H1 (cell line): Measurements from ENCODE around the gene IL17RD. TPM values are rescaled to one million over a fixed set of nuclear protein-coding genes. Genes with fewer than 3 reads are reported as not detected.

ENCODE experiments used
- CTCF ChIA-PET: fragments of 300-600 bp; sonication (Branson Sonifier 250); formaldehyde crosslinking; loops from one replicate; lab custom pipeline; 2021; ENCODE audit not compliant: partially characterized antibody; lab: Charles Lee
- POLR2A ChIA-PET: fragments of 300-600 bp; sonication (Branson Sonifier 250); formaldehyde crosslinking; loops from one replicate; lab custom pipeline; 2021; ENCODE audit warnings: inconsistent platforms; ENCODE audit not compliant: partially characterized antibody; lab: Charles Lee
- DNase-seq, 2 experiments: peaks; one replicate each; pipeline versions ENCODE4 v3.0.0 to v3.0.0-alpha.2; 2010 to 2022; ENCODE audit warnings: low spot score in 2 of 2, low read depth in 1 of 2, mixed read lengths in 1 of 2
- FAIRE-seq: peaks from 2 replicates; lab custom pipeline; 2011; peaks lifted over from hg19 to GRCh38; lab: Jason Lieb, UNC
- H2AFZ ChIP-seq: 2 replicates; pipeline ENCODE4 v1.8.1; 2012; ENCODE audit warnings: low read length, inconsistent platforms
- H2AK5ac ChIP-seq: 2 replicates; pipeline ENCODE4 v1.6.1; 2013; ENCODE audit warnings: low read depth, low read length
- H2BK120ac ChIP-seq: replicated peaks from 2 replicates; pipeline ENCODE3; 2013; ENCODE audit warnings: low read depth, low read length, inconsistent platforms
- H2BK12ac ChIP-seq: 2 replicates; pipeline ENCODE4 v1.6.1; 2013; ENCODE audit warnings: low read depth, low read length
- H2BK15ac ChIP-seq: 2 replicates; pipeline ENCODE4 v1.6.1; 2013; ENCODE audit warnings: low read length
- H2BK20ac ChIP-seq: 2 replicates; pipeline ENCODE4 v1.6.1; 2013; ENCODE audit warnings: low read length
- H2BK5ac ChIP-seq: 2 replicates; pipeline ENCODE4 v1.6.1; 2013; ENCODE audit warnings: low read depth, low read length
- H3K14ac ChIP-seq: 2 replicates; pipeline ENCODE4 v1.6.1; 2013; ENCODE audit warnings: inconsistent platforms; ENCODE audit not compliant: insufficient read length
- H3K18ac ChIP-seq: 2 replicates; pipeline ENCODE4 v1.6.1; 2013; ENCODE audit warnings: low read length; ENCODE audit errors: extremely low read depth
- H3K23ac ChIP-seq: 2 replicates; pipeline ENCODE4 v1.6.1; 2013; ENCODE audit warnings: inconsistent platforms; ENCODE audit not compliant: insufficient read length
- H3K23me2 ChIP-seq: 2 replicates; pipeline ENCODE4 v1.6.1; 2013; ENCODE audit warnings: low read depth, low read length
- H3K27ac ChIP-seq: 2 replicates; pipeline ENCODE4 v1.6.1; 2011; ENCODE audit warnings: low read depth, low read length, inconsistent platforms
- H3K27me3 ChIP-seq, 4 experiments: replicated peaks in 1 of 4; 1 replicate in 1 of 4; 2 replicates in 3 of 4; pipeline versions ENCODE4 v1.6.1 to v1.8.1; 2011 to 2013; ENCODE audit warnings: low read length in 3 of 4, mild to moderate bottlenecking in 3 of 4, inconsistent platforms in 2 of 4, mixed read lengths in 2 of 4, moderate library complexity in 1 of 4; ENCODE audit not compliant: control insufficient read depth in 3 of 4, insufficient read depth in 3 of 4; ENCODE audit errors: extremely low read depth in 1 of 4
- H3K36me3 ChIP-seq, 4 experiments: 2 replicates each; pipeline versions ENCODE4 v1.6.1 to v1.8.1; 2011 to 2013; ENCODE audit warnings: mild to moderate bottlenecking in 4 of 4, low read length in 3 of 4, moderate library complexity in 2 of 4, control low read depth in 1 of 4, inconsistent platforms in 1 of 4; ENCODE audit not compliant: insufficient read depth in 4 of 4, control insufficient read depth in 2 of 4
- H3K4ac ChIP-seq: replicated peaks from 2 replicates; pipeline ENCODE3; 2013; ENCODE audit warnings: low read length, low read depth, mixed read lengths, inconsistent platforms; ENCODE audit not compliant: insufficient read length
- H3K4me1 ChIP-seq, 4 experiments: replicated peaks in 1 of 4; 1 replicate in 1 of 4; 2 replicates in 3 of 4; pipeline versions ENCODE4 v1.6.1 to v1.8.1; 2011 to 2013; ENCODE audit warnings: low read length in 3 of 4, inconsistent platforms in 2 of 4, mixed read lengths in 1 of 4; ENCODE audit not compliant: insufficient read depth in 4 of 4, control insufficient read depth in 3 of 4
- H3K4me2 ChIP-seq, 2 experiments: 2 replicates each; pipeline versions ENCODE4 v1.6.1 to v1.8.1; 2011 to 2013; ENCODE audit warnings: low read depth in 2 of 2, low read length in 2 of 2, control low read depth in 1 of 2, inconsistent platforms in 1 of 2, mild to moderate bottlenecking in 1 of 2; ENCODE audit not compliant: insufficient read depth in 1 of 2
- H3K4me3 ChIP-seq, 4 experiments: fragments of 200-600, 300-600 bp in 1 of 4; sonication (generic), shearing (Covaris generic), sonication (Bioruptor Twin) in 1 of 4; 2 replicates each; pipeline versions ENCODE4 v1.5.1 to v1.8.1; 2011 to 2016; ENCODE audit warnings: low read length in 4 of 4, low read depth in 3 of 4, control low read depth in 2 of 4, inconsistent platforms in 2 of 4, mild to moderate bottlenecking in 2 of 4, mixed read lengths in 1 of 4, moderate library complexity in 1 of 4; ENCODE audit not compliant: insufficient read depth in 2 of 4; ENCODE audit errors: extremely low read depth in 1 of 4
- H3K56ac ChIP-seq: replicated peaks from 2 replicates; pipeline ENCODE3; 2013; ENCODE audit warnings: low read depth, mild to moderate bottlenecking, mixed read lengths, low read length, inconsistent platforms; ENCODE audit not compliant: insufficient read length
- H3K79me1 ChIP-seq: 2 replicates; pipeline ENCODE4 v1.6.1; 2013; ENCODE audit warnings: low read depth, low read length, control low read depth
- H3K79me2 ChIP-seq, 2 experiments: 2 replicates each; pipeline versions ENCODE4 v1.6.1 to v1.8.1; 2012 to 2013; ENCODE audit warnings: low read length in 2 of 2, mild to moderate bottlenecking in 2 of 2, inconsistent platforms in 1 of 2; ENCODE audit not compliant: insufficient read depth in 2 of 2, control insufficient read depth in 1 of 2
- H3K9ac ChIP-seq, 4 experiments: replicated peaks in 1 of 4; 1 replicate in 1 of 4; 2 replicates in 3 of 4; pipeline versions ENCODE4 v1.6.1 to v1.8.1; 2011 to 2013; ENCODE audit warnings: low read depth in 3 of 4, low read length in 3 of 4, control low read depth in 2 of 4, mild to moderate bottlenecking in 2 of 4, moderate library complexity in 2 of 4, inconsistent platforms in 1 of 4; ENCODE audit errors: extremely low read depth in 1 of 4
- H3K9me3 ChIP-seq, 2 experiments: 2 replicates each; pipeline versions ENCODE4 v1.6.1 to v1.8.1; 2012 to 2013; ENCODE audit warnings: mild to moderate bottlenecking in 2 of 2, moderate library complexity in 2 of 2, control low read depth in 1 of 2, inconsistent platforms in 1 of 2, low read depth in 1 of 2, low read length in 1 of 2, mixed read lengths in 1 of 2; ENCODE audit not compliant: insufficient read depth in 2 of 2
- H4K20me1 ChIP-seq, 2 experiments: replicated peaks in 1 of 2; 2 replicates each; pipeline versions ENCODE3 to v1.8.1; 2011 to 2013; ENCODE audit warnings: inconsistent platforms in 2 of 2, low read length in 2 of 2, mild to moderate bottlenecking in 1 of 2; ENCODE audit not compliant: insufficient read depth in 2 of 2, control insufficient read depth in 1 of 2
- H4K5ac ChIP-seq: 2 replicates; pipeline ENCODE4 v1.6.1; 2013; ENCODE audit warnings: low read length, low read depth, mixed read lengths, inconsistent platforms; ENCODE audit not compliant: insufficient read length
- H4K8ac ChIP-seq: 2 replicates; pipeline ENCODE4 v1.8.0; 2013; ENCODE audit warnings: mild to moderate bottlenecking, moderate library complexity, low read length, inconsistent platforms; ENCODE audit not compliant: insufficient read depth; ENCODE audit errors: extremely low read depth
- H4K91ac ChIP-seq: replicated peaks from 2 replicates; pipeline ENCODE3; 2013; ENCODE audit warnings: low read length, mixed read lengths, inconsistent platforms; ENCODE audit not compliant: insufficient read length
- CHD1 ChIP-seq: IDR thresholded peaks from 2 replicates; pipeline ENCODE4 v1.6.1; 2012; ENCODE audit warnings: low read depth, low read length, improper control_type of control experiment
- CREB1 ChIP-seq: IDR thresholded peaks from 2 replicates; pipeline ENCODE4 v1.6.1; 2012; ENCODE audit warnings: inconsistent platforms
- FOSL1 ChIP-seq: IDR thresholded peaks from 2 replicates; pipeline ENCODE4 v1.6.1; 2011; ENCODE audit warnings: mild to moderate bottlenecking, low read depth, low read length, moderate library complexity; ENCODE audit not compliant: insufficient read depth
- JUN ChIP-seq: IDR thresholded peaks from 2 replicates; pipeline ENCODE4 v1.6.1; 2011; ENCODE audit warnings: low read depth, mild to moderate bottlenecking, improper control_type of control experiment, low read length
- KDM4A ChIP-seq: IDR thresholded peaks from one replicate; pipeline ENCODE4 v1.7.1; 2012; ENCODE audit warnings: low read depth, mild to moderate bottlenecking, moderate library complexity, low read length, inconsistent platforms; ENCODE audit not compliant: severe bottlenecking
- RXRA ChIP-seq: IDR thresholded peaks from 2 replicates; pipeline ENCODE4 v1.6.1; 2011; ENCODE audit warnings: low read depth, mild to moderate bottlenecking, low read length, moderate library complexity; ENCODE audit not compliant: insufficient read depth
- WGBS, 2 experiments: shearing (Covaris generic) in 1 of 2; methylation state at CpG; one replicate each; pipeline versions ENCODE4 v1.1.6 to v1.1.7; 2013 to 2015; ENCODE audit warnings: low lambda C conversion rate in 2 of 2, mixed read lengths in 2 of 2, inconsistent platforms in 1 of 2, low coverage in 1 of 2, missing lambda C conversion rate in 1 of 2; ENCODE audit not compliant: insufficient replicate concordance in 2 of 2, insufficient coverage in 1 of 2, insufficient read length in 1 of 2; ENCODE audit errors: extremely low coverage in 1 of 2, missing lambda C conversion rate in 1 of 2; 5-methylcytosine and 5-hydroxymethylcytosine counted together
- polyA plus RNA-seq, 7 experiments: library from polyadenylated mRNA; depleted of rRNA in 3 of 7; stranded (reverse) in 5 of 7; unstranded in 2 of 7; fragments of >200 nt in 5 of 7; fragments of 200-250 nt in 2 of 7; gene quantifications; 1 replicate in 5 of 7; 2 replicates in 1 of 7; 4 replicates in 1 of 7; pipeline versions ENCODE4 v1.2.1 to v1.2.3, GENCODE V29; 2011 to 2013; ENCODE audit warnings: missing spikeins in 2 of 7, mixed read lengths in 2 of 7
- total RNA-seq: library from RNA; stranded (reverse); fragmentation: NEBNext Ultra II Directional; extraction: Animal tissue kit (Norgen Biotek cat#: 25700); gene quantifications from 2 replicates; pipeline ENCODE4 v1.2.1, GENCODE V29; 2021

IL17RD gene
- total and polyA plus RNA-seq, 2 of the 8 experiments (the other 6 are each of a cell fraction or from before 2014, with no cell fraction given) = 10.9 to 48.9 TPM

DNA sequence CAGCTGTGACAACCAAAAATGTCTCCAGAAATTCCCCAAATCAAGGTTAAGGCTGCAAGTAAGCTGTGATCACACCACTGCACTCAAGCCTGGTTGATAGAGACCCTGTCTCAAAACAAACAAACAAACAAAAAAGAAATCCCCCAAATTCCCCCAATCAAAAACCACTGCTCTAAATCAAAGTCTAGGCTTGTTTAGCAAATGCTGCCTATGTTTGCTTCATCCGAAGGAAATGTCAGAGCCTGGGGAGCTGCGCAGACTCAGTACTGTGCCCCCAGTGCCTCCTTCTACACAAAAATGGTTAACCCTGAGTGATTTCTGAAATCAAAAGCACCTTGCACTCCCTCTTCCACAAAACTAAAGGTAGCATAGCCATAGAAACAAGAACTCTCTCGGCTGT is 13.4 kb downstream of the IL17RD start:
- Histone ChIP-seq H3K9ac (no peak overlapping the region), H3K27ac (no peak overlapping the region), H4K20me1 (peaks cover 0 to 18% of the 10 kb centered on the region in 2 experiments), H2BK12ac (no peak overlapping the region), H2AFZ (no peak overlapping the region), H3K4me3 (no peak overlapping the region), H3K18ac (peak overlapping the region; percentile 21; the same call in 1 of the 2 replicates), H3K23ac (no peak overlapping the region), H2BK120ac (no peak overlapping the region), H3K4me1 (peaks cover 4 to 15% (median 9%) of the 10 kb centered on the region in 4 experiments; a peak in 6 of 7 replicates), H2BK5ac (no peak overlapping the region; the same call in 1 of the 2 replicates), H3K23me2 (no peaks in the 10 kb centered on the region), H3K79me2 (peaks cover 3 to 31% of the 10 kb centered on the region in 2 experiments; a peak in 3 of 4 replicates), H2BK20ac (no peak overlapping the region), H3K14ac (no peak overlapping the region), H3K9me3 (no peaks in the 10 kb centered on the region), H3K56ac (no peak overlapping the region), H3K27me3 (peaks cover 0 to under 1% (median 0%) of the 10 kb centered on the region in 4 experiments; a peak in 2 of 7 replicates), H2BK15ac (no peak overlapping the region), H4K91ac (no peak overlapping the region), H3K4me2 (peak overlapping the region in 1 of 2 experiments; percentile 10; a peak in 1 of 4 replicates), H3K36me3 (no peaks in the 10 kb centered on the region), H2AK5ac (no peak overlapping the region), H3K4ac (no peak overlapping the region), H4K5ac (no peak overlapping the region), H3K79me1 (no peaks in the 10 kb centered on the region), H4K8ac (no peak overlapping the region)
- TF ChIP-seq JUN (no peak), CHD1 (no peak), CREB1 (no peak), FOSL1 (no peak), RXRA (no peak), KDM4A (no peak)
- FAIRE-seq = peak; percentile 19
- 71% methylated on average over 3 of the region's 3 CpGs; no CpG with 5 or more reads in 1 of the 2 experiments for WGBS, 2 experiments
- no peak for DNase-seq
- ChIA-PET POLR2A (interaction anchor here (0.6 to 1.4 kb wide), 4 partner anchors 9 to 126 kb away, joined by 3 to 5 read pairs (median 4); partner anchors contain the start of gene HESX1), CTCF (interaction anchor here (0.7 to 1.9 kb wide), 8 partner anchors 8 to 52 kb away, joined by 3 to 7 read pairs (median 4); no protein-coding TSS in a partner anchor)
